HG03095 (cell line): ENCODE data around the gene BICD1.

Experiments used
- ATAC-seq: cut with Tn5 transposase; IDR thresholded peaks from one replicate; pipeline ENCODE4 v1.9.1; 2021; ENCODE audit warnings: moderate library complexity; ENCODE audit not compliant: unreplicated experiment

The BICD1 gene

DNA sequence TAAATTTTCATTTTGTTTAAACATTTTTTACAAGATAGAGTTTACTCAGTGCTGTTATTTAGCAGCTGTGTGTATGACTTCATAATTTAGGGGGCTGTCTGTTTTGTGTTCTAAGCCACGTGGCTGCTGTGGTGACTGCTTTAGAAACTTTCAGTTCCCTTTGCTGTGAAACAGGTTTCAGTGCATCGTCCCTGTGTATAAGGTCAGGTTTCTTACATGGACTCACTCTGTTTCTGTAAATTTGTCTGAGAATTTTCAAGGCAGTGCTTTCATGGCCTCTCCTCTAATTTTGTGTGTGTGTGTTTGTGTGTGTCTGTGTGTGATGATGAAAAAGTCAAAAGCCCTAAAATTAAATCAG, 32.4 kb downstream of the BICD1 start:
- ATAC-seq: peak; percentile 82

DNA sequence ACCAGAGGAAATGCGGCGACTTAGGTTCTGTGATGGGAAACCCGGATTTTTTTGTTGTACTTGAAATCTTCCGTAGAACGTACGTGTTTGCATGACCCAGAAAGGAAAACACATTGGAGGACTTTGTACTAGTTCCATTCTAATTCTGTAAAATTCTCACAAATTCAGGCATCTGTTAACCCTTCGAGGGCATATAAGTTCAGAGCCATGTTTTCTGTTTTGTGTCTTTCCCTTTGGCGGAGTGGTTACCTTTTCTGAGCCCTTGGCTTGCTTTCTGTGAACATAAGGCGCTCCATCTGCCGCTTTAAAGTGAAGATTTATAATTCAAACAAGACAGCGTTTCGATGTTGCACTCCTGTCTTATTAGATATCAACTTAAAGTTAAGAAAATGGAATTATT, 34.2 kb downstream of the BICD1 start:
- ATAC-seq: no peak

DNA sequence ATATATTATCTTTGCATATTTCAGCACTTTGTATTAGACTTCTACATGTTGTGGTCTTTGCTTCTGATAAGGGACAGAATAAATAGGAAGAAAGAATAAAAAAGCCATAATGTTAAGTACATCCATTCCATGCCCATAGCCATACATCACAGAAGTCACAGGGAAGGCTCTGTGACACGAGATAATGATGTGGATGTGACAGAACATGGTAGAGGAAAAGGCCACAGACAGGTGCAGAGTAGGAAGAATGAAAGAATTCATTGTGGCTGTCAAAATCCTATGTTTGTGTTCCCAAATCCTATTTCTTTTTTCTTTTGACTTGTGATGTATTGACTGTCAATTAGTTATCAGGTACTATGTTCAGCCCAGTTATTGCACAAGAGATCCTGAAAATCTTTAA, 38.4 kb downstream of the BICD1 start:
- ATAC-seq: no peak

DNA sequence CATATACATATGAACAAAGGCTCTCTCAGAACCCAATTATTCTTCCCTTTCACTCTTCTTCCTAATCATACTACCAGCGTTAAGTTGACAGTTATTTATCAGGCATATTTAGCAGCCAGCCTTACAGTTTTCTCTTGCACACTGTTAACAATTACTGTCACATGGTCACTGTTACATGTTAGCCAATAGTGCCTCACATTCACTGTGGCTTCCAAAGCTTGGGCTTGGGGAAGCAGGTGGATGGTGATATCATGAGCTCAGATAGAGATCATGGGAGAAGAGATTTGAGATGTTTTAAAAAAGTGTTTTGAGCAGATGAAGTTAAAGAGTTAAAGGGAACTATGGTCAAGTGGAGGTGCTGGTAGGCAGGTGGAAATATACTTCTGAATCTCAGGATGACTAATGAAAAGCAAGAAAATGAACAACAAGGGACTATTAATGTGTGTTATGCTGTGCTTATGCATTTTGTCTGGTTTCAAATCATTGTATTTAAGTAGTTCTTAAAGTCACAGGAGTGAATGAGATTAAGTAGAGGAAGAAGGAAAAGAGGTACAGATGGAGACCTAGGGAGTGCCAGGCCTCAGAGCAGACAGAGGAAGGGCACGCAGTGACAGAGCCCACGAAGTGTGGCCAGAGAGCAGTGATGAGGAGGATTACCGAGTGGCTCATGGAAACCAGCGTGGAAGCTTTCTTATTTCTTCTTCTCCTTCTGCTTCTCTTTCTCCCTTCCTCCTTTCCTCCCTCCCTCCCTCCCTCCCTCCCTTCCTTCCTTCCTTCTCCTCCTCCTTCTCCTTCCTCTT, 39.6 kb downstream of the BICD1 start:
- ATAC-seq: peak; percentile 74

DNA sequence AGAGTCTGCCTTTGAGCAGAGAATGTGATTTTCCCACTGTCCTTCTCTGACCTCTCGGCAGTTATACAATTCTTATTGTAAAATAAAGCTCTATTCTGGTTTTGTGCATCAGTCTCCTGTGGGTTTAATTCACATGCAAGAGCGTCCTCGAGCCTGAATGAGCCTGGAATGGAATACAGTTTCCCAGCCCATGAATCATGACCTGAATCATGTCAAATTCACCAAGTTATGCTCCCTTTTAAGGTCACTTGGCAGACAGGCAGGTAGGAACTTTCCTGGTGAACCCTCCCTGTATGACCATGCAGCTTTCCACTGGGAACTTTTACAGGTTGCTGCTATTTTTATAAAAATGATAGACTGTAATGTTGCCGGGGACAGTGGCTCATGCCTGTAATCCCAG, 41.7 kb downstream of the BICD1 start:
- no peak for ATAC-seq

DNA sequence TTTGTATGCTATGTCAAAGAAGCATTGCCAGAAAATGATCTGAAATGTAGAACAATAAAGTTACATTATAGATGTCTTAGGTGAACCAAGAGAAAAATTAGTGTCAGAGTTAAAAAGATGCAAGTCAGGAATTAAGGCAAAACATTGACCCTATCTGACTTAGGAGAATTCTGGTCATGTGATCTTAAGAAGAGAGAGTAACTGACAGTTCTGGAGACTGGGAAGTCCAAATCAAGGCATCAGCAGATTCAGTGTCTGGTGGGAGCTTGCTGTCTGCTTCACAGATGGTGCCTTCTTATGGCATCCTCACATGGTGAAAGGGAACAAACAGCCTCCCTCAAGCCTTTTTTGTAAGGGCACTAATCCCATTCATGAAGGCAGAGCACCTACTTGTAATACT, 42.8 kb downstream of the BICD1 start:
- ATAC-seq: no peak

DNA sequence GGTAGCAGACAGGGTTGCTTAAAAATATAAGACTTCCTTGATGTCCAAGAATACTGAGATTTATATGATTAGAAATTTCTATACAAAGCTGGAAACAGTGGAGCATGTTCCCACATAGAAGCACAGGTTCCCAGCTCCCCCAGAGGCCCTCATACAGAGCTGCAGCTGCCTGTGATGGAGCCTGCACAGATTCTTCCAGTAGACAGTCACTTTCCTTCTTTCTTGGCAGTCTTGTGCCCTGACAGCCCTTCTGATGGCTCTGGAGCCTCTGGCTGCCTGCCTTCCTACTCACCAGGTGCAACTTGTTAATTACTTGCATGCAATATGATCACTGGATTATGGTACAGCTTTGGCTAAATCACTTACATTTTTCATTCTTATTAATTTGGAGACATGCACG, 44.4 kb downstream of the BICD1 start:
- ATAC-seq: no peak

DNA sequence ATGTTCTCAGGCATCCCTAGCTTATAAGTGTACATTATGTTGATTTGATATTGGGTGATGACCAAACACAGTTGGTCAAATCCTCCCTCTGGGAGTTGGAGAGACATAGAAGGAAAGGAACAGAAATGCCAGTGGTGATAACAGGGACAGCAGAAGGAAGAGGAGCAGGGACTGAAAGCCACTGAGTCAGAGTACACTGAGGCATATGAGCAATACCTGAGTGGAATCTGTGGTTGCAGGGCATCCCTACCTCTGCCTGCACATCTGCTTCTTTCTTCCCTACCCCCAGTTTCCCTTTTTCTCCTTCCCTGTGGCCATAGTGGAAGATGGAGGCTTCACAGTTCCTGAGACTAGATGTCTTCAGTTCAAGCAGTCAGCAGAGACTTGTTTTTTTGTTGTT, 44.9 kb downstream of the BICD1 start:
- ATAC-seq: no peak

DNA sequence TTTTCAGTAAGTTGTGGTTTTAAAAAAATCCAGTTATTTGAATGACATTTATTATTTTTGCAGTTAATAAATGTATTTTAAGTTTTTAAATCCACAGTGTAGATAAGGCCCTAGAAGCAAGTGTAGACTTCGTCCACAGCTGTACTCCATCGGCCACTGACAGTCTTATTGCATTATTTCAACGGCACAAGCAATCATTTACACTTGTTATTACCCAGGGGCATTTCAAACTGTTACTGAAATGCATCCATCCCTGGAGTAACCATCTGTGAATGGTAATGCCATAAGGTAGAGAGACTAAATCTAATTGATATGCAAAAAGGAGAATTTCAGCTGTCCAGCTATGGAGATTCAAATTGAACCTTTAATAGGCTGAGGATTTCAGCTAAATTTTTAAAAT, 48.4 kb downstream of the BICD1 start:
- no peak for ATAC-seq

DNA sequence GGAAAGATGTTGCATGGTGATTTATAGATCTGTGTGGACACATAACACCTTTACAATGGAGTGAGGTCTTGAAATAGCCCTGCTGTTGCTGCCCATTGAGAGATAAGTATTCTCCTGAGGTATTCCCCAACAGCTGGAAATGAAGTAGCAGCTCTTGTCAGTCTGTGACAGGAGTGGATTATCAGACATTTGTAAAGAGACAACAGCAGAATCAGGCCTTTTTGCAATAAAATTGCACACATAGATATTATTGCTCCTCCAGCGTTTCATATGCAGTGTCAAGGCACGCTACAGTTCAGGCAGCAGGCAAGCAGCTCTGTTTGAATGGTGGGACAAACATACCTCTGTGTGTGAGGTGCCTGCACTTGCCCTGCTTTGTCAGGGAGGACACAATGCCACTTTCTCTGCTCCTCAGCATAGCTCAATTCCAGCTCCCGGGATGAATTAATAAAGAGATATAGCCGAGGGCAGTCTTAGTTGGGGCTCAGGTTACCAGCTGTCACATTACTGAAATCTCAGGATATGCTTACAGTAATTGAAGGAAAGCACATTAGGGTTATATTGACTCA, 49.4 kb downstream of the BICD1 start:
- ATAC-seq: no peak

DNA sequence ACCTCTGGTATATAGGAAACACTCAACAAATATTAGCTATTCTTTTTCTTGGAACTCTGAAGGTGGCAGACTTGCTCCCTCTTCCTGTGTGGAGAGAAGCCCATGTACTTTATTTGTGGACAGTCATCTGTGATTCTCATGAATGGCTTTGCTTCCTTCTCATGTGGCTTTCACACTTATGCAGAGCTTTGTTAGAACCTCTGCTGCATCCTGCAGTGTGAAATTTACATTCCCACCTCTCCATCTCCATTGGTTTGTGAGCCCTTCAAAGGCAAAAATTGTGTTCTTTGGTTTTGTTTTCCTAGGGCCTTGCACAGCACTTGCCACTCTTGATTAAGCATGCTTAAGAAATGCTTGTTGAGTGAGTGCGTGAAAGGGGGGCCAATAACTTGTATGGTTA, 51.9 kb downstream of the BICD1 start:
- ATAC-seq: no peak

DNA sequence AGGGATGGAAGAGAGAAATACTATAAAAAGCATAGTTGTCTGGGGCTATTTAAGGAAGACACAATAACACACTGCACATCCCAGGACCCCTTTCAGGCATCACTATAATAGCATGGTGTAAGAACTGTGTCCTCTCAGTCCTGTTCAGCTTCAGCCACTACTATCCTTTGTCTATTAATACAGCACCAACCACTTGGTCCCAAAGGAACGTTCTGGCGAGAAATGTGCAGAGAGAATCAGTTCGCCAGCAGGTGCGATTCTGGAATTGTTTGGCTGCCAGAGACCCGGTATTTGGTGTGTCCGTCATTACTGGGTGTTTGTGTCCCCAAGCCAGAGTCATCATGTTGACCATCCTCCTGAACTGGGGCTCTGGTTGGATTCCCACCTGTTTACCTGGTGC, 52.7 kb downstream of the BICD1 start:
- no peak for ATAC-seq

DNA sequence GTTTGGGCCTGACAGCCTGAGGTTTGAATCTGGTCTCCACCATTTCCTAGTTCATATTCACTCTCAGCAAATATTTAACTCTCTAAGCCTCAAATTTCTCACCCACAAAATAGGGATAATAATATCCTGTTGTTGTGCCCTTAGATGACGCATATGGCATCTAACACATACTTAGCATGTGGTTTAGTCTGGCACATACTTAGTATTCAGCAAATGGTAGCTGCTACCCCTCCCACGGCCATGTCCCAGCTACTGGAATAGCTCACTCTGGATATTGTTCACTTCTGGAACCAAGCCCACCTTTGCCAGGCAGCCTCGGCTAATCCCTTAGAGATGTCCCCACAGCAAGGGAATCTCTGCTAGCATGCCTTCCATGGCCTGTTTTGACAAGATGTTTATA, 53.3 kb downstream of the BICD1 start:
- ATAC-seq: no peak

DNA sequence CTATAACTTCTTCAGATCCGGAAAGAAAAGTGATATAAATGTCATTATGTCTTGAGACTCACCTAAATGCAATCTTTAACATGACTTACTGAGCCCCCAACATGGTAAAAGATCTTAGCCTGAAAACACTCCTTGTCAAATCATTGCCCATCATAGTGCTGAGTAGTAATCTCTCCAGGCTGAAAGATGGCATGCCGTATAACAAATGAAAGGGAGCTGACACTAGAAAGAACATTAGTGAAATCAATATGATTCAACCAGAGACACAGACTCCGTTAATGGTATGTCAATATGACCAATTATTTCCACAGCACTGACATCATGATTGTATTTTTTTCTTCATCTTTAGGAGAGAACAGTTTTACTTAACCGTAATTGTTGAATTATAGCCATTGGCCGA, 54.4 kb downstream of the BICD1 start:
- ATAC-seq: no peak

DNA sequence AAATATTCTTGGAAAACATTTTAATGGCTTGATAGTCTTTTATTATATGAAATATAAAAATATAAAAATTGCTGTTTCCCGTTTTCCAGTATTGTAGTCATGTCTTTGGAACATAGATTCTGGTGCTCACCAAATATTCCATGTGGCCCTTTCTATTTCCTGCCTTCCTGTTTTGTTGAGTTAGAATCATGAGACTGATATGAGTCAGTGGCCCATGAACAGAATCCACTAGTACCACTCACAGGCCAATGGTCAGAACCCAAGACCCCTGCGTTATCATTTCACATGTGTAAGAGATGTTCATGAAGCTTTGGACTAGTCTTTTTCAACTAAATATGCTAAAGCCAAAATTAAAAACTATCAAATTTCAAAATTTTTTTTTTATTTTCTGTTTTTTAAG, 56.9 kb downstream of the BICD1 start:
- no peak for ATAC-seq

DNA sequence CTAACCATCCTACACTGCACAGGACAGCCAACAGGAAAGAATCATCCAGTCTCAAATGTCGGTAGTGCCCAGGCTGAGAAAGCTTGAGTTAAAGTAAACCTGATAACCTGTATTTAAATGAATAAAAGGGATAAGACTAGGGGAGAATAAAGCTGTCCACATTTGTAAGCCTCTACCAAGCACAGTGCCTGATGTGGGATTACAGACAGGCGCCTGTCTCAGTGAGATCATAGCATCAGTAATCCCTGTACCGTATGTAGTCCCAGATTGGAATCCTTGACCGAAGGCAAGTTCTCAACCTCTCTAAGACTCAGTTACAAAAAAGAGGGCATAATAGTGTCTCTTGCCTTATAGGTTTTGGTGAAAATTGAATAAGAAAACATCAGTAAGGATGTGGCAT, 59.9 kb downstream of the BICD1 start:
- no peak for ATAC-seq

DNA sequence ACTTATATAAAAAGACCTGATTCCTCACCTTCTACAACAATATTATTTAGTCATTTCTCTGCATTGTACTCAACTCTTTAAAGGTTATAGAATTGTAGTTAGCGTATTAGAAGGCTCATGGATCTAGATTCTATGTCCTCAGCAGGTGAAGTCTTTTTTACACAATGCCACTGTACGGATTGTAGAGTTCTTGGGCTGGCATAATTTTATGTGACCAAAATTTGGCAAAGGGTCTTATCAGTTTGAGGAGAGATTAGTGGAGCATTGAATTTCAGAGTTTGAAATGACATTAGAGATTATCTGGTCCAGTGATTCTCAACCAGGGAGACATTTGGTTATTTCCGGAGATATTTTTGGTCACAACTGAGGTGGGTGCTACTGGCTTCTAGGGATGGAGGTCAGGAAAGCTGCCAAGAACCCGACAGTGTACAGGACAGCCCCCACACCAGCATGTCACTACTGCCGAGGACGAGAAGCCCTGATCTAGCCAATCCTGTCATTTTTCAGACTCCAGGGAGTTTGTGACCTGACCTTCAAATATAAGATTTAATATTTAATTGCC, 63.9 kb downstream of the BICD1 start:
- no peak for ATAC-seq

DNA sequence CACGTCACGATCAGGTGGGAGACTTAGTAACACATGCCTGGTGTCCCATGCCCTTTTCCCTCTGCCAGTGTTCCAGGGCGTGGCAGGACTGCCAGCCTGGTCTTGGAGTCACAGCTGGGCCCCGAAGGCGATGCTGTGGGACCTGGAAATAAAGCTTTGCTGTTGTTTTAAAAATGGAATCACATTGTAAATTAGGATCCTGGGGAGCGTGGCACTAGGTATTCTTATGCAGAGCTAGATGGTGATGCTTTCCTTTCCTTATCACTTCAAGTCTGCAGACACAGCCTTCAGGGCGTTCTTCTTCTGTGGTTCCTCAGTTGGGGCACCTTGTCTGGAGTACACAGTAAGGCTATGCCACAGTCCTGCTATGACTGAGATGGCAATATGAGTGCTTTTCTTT, 64.6 kb downstream of the BICD1 start:
- no peak for ATAC-seq

DNA sequence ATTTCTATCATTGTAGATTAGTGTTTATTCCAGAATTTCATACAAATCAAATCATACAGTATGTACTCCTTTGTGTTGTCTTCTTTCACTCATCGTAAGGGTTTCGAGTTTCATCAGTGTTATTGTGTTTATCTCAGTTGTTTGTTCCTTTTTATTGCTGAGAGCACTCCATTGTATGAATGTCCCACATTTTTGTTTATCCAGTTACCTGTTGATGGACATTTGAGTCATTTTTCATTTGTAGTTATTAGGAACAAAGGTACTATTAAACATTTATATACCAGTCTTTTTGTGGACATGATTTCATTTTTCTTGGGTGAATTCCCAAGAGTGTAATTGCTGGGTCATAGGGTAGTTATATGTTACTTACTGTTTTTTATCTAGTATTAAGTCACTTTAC, 70.0 kb downstream of the BICD1 start:
- ATAC-seq: no peak

DNA sequence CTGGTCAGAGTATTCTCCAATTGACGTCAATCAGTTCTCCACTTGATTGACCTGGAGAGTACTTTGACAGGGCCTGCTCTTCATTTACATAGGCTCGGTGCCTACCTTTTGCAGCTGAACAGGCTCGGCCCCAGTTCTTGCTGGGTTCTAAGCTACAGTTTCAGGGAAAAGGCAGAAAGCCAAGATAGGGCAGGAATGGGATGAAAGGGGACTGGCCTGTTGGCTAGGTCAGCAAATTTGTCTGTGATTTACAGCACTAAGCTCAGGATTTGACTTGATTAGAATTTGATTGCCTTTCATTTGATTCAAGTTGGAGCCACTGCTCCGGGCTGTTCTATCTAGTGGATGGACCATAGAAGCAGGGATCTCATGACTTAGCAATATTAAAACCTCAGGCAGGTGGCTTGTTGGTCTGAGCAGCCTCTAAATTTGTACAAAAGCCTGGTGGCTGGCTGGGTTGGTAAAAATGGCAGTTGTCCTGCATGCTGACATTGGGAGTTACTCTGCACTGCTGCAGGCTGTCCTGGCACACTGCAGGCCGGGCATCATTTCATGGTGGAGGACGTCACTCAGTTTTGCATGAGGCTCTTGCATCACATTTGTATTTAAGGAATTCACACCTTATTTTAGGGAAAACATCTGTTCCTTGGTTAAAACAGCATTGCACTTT, 71.8 kb downstream of the BICD1 start:
- ATAC-seq: no peak

DNA sequence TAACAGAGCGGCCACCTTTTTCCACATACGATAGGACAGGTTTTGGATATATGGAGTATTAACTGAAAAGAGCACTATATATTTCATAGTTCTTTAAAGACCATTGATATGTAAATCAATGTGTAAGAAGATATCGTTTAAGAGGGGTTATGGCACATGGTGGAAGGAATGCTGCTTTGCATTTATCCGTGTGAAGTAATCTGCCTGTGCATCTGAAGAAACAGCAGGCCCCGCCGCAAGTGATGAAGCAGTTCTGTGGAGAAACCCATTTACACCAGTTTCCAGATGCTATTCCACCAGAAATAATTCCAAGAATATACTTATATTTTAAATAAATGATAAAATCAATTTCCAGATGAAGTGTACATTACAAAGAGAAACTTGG, 72.4 kb downstream of the BICD1 start:
- no peak for ATAC-seq

DNA sequence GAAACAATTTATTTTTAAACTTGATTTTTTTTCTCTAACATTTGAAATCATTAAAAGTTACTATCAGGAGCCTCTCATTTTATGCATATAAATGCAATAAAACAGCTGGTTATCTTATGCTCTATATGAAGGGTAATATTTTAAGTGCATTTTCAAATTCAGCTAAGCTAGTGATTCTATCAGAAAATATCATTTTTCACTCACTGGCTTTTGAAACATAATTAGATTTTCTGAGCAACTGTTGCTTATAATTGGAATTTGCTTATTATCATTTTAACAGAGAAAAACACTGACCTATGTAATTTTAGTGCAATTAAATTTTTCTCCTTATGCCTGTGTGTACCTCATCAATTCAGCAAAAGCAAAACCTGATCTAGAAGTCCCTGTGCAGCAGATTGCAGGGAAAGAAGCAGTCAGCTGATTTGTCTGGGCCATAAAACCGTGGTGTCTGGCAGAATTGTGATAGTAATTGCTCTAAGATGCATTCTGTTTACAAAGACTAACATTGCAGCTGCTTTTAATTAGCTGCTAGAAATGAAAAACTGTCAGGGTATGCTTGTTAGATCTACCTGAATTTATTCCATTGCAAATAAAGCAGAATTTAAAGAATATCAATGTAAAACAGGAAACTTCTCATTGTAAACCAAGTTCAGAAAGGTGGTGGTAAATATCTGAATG, 75.0 kb downstream of the BICD1 start:
- no peak for ATAC-seq
